DMS79 (cell line): ENCODE results near the gene LYPD6B.

Source experiments
- DNase-seq: peaks from one replicate; lab custom pipeline; 2025; lab: John Stamatoyannopoulos, UW

LYPD6B gene, protein sequence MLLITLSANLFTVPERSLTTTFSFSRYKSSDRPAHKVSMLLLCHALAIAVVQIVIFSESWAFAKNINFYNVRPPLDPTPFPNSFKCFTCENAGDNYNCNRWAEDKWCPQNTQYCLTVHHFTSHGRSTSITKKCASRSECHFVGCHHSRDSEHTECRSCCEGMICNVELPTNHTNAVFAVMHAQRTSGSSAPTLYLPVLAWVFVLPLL

GRCh38 chr2:149038442-149039212, at the start of gene LYPD6B:
LYPD6B (plus strand) TSS chr2:149038699; CDS start chr2:149130949, 92,250 bp downstream.
- no peak for DNase-seq

GRCh38 chr2:148989882-148990493, 48.5 kb upstream of the LYPD6B start:
- peak; percentile 12 for DNase-seq

DNA sequence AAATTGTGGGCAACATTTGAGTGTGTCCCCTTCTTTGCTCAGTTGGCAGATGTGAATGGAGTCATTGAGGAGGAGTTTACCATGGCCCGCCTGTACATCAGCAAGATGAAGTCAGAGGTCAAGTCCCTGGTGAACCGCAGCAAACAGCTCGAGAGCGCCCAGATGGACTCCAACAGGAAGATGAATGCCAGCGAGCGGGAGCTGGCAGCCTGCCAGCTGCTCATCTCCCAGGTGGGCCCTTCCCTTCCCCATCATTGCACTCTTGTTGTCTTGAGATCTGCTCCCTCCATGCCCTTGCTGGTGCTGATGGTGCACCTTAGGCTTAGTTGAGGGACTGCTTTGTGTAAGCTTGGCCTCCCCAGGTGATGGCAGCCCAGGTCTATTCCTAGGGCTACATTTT, 47.5 kb upstream of the LYPD6B start:
- no peak for DNase-seq

- DNase-seq, result no peak
These were observed 46.1 kb upstream of the LYPD6B start for GRCh38 chr2:148992448-148992847.

DNA sequence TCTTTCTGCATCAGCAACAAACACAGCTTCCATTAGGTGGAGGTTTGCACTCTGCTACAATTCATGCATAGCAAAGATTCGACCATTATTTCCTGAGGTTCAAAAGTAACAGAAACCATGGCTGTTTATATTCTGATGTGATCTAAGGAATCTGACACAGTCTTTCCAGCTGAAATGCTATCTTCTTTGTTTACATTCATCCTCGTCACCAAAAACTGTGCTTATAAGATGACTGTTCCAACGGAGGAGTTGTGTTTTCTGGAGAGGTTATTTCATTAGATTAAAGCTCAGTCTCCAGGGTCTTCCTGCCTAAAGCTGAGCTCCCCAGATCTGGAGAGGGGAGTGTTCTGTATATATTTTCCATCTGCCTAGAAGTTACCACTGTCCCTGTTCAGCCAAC, 45.1 kb upstream of the LYPD6B start:
- DNase-seq, result no peak

GRCh38 chr2:148994341-148994740, 44.2 kb upstream of the LYPD6B start:
- no peak for DNase-seq

DNA sequence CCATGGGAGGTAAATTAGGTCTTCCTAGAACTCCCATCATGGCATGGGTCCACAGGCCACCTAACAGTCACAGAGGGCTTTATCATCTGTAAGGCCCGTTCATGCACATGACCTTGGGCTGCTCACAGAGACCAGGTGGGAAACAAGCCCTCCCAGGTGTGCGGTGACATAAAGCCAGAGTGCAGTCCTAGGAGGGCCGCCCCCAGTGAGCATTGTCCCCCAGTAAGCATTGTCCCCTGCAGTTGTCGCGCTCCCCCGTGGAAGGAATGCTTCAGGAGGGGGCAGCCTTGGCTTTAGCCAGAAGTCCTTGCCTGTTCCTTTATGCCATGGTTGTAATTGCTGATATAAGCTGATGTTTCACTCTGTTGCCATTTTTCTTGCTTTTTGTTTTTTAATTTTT, 41.7 kb upstream of the LYPD6B start:
- no peak for DNase-seq

- DNase-seq, result no peak
These were observed 40.2 kb upstream of the LYPD6B start for GRCh38 chr2:148998165-148998830.

GRCh38 chr2:148998831-148999200, 39.7 kb upstream of the LYPD6B start:
- DNase-seq, result no peak

- no peak for DNase-seq
These were observed 39.0 kb upstream of the LYPD6B start for GRCh38 chr2:148999451-148999921.

DNA sequence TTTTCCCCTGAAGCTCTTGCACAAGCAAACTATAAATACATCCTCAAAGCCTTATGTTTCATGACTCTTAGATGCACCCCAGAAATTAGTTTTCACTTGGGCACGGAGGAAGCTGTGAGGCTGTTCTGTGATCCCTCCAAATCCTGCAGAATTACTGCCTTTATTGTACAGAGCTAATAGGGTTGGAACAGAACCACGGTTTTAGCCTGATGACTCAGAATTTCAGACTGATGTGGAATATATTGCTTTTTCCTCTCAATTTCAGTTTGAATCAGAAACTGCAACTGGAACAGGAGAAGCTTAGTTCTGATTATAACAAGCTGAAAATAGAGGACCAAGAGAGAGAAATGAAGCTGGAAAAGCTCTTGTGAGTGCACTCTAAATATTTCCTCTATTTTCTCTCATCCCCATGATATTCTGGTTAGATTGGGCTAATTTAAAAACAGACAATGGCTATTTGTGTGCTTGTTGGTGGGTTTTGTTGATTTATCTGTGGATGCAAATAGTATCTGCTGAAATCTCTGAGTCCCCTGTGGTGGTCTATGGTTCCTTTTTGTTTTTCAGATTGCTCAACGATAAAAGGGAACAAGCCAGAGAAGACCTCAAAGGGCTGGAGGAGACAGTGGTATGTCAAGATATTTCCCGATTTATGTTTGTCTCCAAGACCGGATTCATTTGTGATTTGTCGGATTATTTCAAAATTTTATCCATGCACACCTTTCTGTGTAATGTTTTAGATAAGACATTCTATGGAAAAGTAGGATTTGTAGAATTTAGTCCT, 38.2 kb upstream of the LYPD6B start:
- DNase-seq, result no peak

DNA sequence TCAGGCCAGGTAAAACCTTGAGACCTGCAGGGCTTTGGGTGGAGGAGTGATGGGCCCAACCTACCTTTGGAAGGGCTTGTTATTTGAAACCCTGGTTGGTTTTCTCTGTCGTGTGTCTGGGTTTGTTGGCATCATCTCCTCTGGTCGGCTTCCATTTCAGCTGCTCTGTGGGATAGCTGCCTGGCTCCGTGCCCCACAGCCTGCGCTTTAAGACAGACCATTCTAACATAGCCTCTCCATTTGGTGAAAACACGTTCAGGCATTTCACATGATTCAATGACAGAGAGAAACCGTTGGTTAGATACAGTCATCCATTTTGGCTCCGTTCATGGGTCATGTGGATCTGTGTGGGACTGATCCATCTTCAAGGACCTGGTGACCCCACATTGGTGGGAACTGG, 37.0 kb upstream of the LYPD6B start:
- DNase-seq, result no peak

DNA sequence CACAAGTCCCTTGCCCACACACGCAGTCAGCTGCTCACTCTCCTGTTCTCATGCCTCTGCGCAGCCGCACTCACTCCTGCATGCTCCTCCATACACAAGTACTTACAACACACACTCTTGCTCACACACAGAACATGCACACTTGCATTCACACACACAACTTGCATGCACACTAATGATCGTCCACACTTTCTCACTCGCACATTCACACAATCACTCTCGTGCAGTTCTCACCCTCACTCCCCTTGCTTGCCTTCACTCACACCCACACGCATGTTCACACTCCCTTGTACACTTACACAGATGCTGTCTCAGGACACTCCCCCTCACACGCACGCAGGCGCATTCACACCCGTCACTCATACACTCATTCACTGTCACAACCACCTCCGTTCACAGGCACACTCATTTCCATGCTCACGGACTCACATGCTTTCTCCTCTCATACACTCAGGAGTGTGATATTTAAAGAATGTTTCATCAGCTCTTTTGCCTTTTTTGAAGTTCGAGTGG, 36.1 kb upstream of the LYPD6B start:
- no peak for DNase-seq

- no peak for DNase-seq
These were observed 35.4 kb upstream of the LYPD6B start for GRCh38 chr2:149002891-149003740.

- DNase-seq, result no peak
These were observed 33.7 kb upstream of the LYPD6B start for GRCh38 chr2:149004836-149005235.

DNA sequence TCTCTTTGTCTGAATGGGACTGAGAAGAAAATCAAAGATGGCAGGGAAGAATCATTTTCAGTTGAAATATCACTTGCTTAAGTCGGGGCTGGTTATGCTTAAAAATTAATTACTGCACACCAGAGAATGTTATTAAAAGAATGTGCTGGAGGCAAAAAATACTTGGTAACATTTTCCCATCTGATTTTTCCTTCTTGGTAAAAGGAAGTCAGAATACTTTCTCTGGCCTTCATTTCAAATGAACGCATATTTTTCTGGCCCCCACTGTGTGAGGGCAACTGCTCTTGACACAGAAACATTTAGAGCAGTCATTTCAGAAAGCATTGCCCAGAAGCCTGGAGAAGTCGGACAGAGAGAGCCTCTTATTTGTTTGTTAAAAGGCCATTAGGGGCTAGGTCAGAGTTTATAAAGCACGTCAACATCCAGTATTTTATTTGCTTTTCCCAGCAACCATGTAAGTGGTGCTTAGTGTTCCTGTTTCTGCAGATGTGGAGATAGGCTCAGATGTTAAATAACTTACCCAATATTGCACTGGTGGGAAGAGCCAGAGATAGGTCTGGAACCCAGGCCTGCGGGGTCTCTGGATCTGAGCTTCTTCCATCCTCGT, 32.9 kb upstream of the LYPD6B start:
- no peak for DNase-seq

- DNase-seq, result no peak
These were observed 31.5 kb upstream of the LYPD6B start for GRCh38 chr2:149006883-149007543.

GRCh38 chr2:149008381-149008780, 30.1 kb upstream of the LYPD6B start:
- no peak for DNase-seq

- no peak for DNase-seq
These were observed 28.7 kb upstream of the LYPD6B start for GRCh38 chr2:149009576-149010461.
